ENCODE results near the gene NDUFC1.
"Not testable (repeated sequence)": the region's sequence is repeated elsewhere in the genome, so short reads cannot be mapped to it uniquely, and the experiment has no call there.

NDUFC1 gene

GRCh38 chr4:139255581-139255980 is 46.7 kb downstream of the NDUFC1 start:
- in situ Hi-C loops (cut with HindIII; ENCODE audit: low sequenced_read_pairs), result not testable (repeated sequence)

DNA sequence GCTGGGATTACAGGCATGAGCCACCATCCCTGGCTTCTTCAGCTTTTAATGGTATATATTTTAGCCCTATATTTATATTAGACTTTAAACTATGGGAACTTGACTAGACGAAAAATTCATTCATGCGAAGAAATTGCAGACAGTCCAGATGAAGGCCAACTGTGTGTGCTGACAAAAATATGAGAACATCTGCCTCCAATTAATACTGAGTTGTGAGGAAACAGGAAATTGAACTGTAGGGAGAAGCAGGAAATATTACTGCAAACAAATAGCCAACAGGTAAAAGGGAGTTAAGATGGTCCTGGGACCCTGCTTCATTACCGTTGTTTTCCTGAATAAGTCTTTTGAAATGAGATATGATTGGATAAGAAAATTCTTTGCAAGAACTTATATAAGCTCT is 48.6 kb downstream of the NDUFC1 start:
- in situ Hi-C loops (cut with HindIII; ENCODE audit: low sequenced_read_pairs), result no loop called here

DNA sequence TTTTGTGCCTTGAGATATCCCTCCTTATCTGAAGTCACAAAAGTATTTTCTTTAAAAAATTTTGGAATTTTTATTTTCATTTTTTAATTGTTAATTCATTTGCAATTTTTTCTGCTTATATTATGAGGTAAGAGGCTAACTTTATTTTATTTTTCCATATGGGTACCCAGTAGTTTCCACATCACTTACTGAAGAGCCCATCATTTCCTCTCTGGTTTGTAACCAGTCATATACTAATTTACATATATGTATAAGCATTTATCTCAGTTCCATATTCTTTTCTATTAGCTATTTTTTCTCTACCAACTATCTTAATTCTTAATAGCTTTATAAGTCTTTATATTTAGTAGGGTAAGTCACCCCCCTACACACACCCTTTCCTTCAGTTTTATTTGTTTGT is 49.2 kb downstream of the NDUFC1 start:
- in situ Hi-C loops (cut with HindIII; ENCODE audit: low sequenced_read_pairs), result no loop called here

- in situ Hi-C loops (cut with HindIII; ENCODE audit: low sequenced_read_pairs), result no loop called here
These were observed 54.5 kb downstream of the NDUFC1 start for GRCh38 chr4:139247700-139248238.

- in situ Hi-C loops (cut with HindIII; ENCODE audit: low sequenced_read_pairs), result no loop called here
These were observed 55.0 kb downstream of the NDUFC1 start for GRCh38 chr4:139247241-139247640.

DNA sequence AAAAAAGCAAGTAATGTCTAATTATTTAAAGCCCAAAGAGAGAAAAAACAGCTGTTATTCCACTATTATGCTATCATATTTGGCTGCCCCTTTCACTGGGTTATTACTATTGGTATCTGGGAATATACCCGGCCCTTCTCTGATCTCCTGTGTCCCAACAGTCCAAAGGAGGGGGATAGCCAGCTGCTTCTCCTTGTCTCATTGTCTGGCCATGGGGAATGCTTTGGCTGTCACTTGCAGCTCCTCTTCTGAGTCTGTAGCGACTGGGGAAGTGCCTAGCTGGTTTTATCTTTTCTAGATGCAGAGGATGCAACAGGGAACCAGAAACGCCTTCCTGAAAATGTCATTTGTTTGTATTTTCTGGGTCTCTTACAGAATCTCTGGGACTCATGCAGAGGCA is 56.1 kb downstream of the NDUFC1 start:
- in situ Hi-C loops (cut with HindIII; ENCODE audit: low sequenced_read_pairs), result no loop called here

- in situ Hi-C loops (cut with HindIII; ENCODE audit: low sequenced_read_pairs), result no loop called here
These were observed 56.7 kb downstream of the NDUFC1 start for GRCh38 chr4:139245590-139245989.

DNA sequence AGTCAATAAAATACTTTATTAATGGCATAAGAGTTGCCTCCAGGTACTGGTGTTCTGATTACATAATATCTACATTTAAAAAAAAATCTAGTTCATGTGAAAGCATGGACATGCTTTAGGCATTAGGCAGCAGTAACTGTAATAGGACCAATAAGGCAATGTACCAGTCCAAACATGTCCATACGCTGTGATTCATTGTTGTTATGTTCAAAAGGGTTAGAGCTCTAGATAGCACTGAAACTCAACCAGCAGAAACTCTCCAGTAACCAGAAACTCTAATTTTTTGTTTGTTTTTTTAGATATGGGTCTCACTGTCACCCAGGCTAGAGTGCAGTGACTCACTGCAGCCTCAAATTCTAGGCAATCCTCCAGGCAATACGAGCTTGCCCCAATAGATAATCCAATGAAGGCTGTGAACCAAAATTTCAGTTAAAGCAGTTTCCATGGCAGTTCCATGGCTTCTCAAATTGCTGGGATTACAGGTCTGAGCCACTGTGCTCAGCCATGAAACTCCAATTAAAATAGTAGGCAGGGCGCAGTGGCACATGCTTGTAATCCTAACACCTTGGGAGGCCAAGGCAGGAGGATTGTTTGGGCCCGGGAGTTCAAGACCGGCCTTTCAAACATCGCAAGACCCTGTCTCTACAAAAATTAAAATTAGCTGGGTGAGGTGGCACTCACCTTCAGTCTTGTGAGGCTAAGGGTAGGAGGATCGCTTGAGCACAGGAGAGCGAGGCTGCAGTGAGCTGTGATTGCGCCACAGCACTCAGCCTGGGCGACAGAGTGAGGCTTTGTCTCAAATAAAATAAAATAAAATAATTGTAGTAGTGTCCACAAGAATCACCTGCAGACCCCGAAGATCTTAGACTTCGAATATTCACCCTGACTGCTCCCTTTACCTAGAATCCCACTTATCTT is 58.6 kb downstream of the NDUFC1 start:
- in situ Hi-C loops (cut with HindIII; ENCODE audit: low sequenced_read_pairs), result no loop called here

GRCh38 chr4:139242511-139243051 is 59.7 kb downstream of the NDUFC1 start:
- in situ Hi-C loops (cut with HindIII; ENCODE audit: low sequenced_read_pairs), result no loop called here

DNA sequence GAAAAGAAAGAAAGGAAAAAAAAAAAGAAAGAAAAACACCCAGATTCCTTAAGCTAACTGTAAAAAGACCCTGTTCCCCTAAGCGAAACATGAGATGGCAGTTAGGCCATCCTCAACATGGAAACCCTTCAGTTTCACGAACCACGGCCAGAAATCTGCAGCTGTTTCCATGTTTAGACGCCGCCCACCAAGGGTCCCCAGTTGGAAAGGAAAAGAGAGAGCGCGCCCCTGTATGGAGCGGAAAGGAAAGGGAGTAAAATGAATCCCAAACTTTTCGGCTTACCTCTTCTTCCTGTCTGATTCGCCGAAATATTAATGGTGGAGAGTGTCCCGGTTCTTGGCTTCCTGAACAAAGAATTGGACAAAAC is 60.5 kb downstream of the NDUFC1 start:
- in situ Hi-C loops (cut with HindIII; ENCODE audit: low sequenced_read_pairs), result no loop called here

- in situ Hi-C loops (cut with HindIII; ENCODE audit: low sequenced_read_pairs), result no loop called here
These were observed 61.0 kb downstream of the NDUFC1 start for GRCh38 chr4:139241086-139241783.
